Small intestine (tissue), 7 donors: ENCODE data around the gene TTC23. TPM values are rescaled to one million over a fixed set of nuclear protein-coding genes. Genes with fewer than 3 reads are reported as not detected.
A peak's percentile ranks its signal among the peaks of the same experiment; 100 is the strongest.

Source experiments
- DNase-seq, 2 donors: peaks; one replicate each; pipeline versions ENCODE4 v3.0.0 to v3.0.0-alpha.2; 2013
- FAIRE-seq: peaks from 2 replicates; lab custom pipeline; 2012; peaks lifted over from hg19 to GRCh38; lab: Jason Lieb, UNC
- H3K27ac ChIP-seq, 3 donors: one replicate each; pipeline ENCODE4 v1.5.1; 2013; ENCODE audit warnings: low read length in 2 of 3, mild to moderate bottlenecking in 2 of 3, control low read depth in 1 of 3, inconsistent platforms in 1 of 3, low read depth in 1 of 3, moderate library complexity in 1 of 3
- H3K27me3 ChIP-seq, 3 donors: one replicate each; pipeline ENCODE4 v1.6.1; 2013; ENCODE audit warnings: low read length in 3 of 3, inconsistent platforms in 1 of 3; ENCODE audit not compliant: control insufficient read depth in 3 of 3, insufficient read depth in 3 of 3
- H3K36me3 ChIP-seq, 3 donors: one replicate each; pipeline ENCODE4 v1.6.1; 2013; ENCODE audit warnings: low read length in 3 of 3, inconsistent platforms in 1 of 3, low read depth in 1 of 3, mild to moderate bottlenecking in 1 of 3, moderate library complexity in 1 of 3; ENCODE audit not compliant: control insufficient read depth in 3 of 3, insufficient read depth in 2 of 3
- H3K4me1 ChIP-seq, 3 donors: one replicate each; pipeline ENCODE4 v1.6.1; 2013; ENCODE audit warnings: low read length in 2 of 3, inconsistent platforms in 1 of 3, low read depth in 1 of 3, mild to moderate bottlenecking in 1 of 3, moderate library complexity in 1 of 3; ENCODE audit not compliant: control insufficient read depth in 3 of 3, insufficient read depth in 2 of 3
- H3K4me3 ChIP-seq, 3 donors: one replicate each; pipeline ENCODE4 v1.5.1; 2013; ENCODE audit warnings: low read length in 3 of 3, control low read depth in 1 of 3, inconsistent platforms in 1 of 3, low read depth in 1 of 3, mild to moderate bottlenecking in 1 of 3, moderate library complexity in 1 of 3
- H3K9me3 ChIP-seq, 2 donors: one replicate each; pipeline ENCODE4 v1.6.1; 2013; ENCODE audit warnings: low read depth in 1 of 2, low read length in 1 of 2; ENCODE audit not compliant: control insufficient read depth in 2 of 2, insufficient read depth in 1 of 2
- WGBS, 3 donors: extraction: QIAGEN DNeasy Blood & Tissue Kit; methylation state at CpG; one replicate each; pipeline ENCODE4 v1.1.7; 2013; 5-methylcytosine and 5-hydroxymethylcytosine counted together
- polyA plus RNA-seq, 4 donors: library from polyadenylated mRNA; stranded (reverse) in 3 of 4; unstranded in 1 of 4; fragments of 200-250 nt in 3 of 4; fragments of 120-200 nt in 1 of 4; gene quantifications; one replicate each; pipeline versions ENCODE4 v1.2.1 to v1.2.3, GENCODE V29; 2013
- donor health status: healthy with polysubstance abuse.
- donor health status: control.
- donor health status: control.
- donor health status: Bipolar disorder and iron deficiency.
- donor health status: healthy.

Gene TTC23
- polyA plus RNA-seq, 4 donors = 3.6 to 17.2 (median 6.3) TPM

DNA sequence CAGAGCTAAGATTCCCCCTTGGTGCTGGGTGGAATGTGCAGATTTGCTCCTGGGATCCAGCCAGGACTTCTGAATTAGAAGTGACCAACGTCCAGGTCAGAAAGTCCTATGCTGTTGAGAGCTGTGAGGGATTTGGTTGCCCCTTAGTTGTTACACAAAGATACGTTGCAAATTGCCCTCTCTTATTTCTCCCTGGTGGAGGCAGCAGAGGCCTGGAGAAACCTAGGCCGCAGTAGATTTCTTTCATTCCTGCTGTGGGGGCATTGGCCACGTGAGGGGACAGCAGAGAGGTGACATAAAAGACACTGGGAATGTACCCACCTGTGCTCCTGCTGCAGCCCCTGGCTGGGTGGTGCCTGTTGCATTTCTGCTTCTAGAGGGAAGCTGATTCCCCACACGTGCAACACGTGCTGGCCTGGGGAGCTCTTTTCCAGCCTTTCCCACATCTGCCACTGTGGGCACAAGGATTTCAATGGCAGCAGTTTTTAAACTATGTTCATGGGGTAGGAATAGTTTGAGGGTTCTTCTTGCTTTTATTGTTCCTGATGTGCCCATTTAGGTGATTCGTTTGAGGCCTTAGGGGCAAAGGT lies 78.8 kb downstream of the TTC23 start:
- Histone ChIP-seq H3K36me3 (peaks cover 0 to 64% (median 2%) of the 10 kb centered on the region in 3 donors), H3K27me3 (no peaks in the 10 kb centered on the region), H3K27ac (peak overlapping the region in 2 of 3 donors; percentile 5 to 62), H3K4me3 (no peak overlapping the region), H3K4me1 (no peaks in the 10 kb centered on the region), H3K9me3 (no peaks in the 10 kb centered on the region)
- FAIRE-seq = no peak
- DNase-seq = no peak
- 70 to 79% (median 76%) methylated on average over 7 of the region's 7 CpGs for WGBS, 3 donors

DNA sequence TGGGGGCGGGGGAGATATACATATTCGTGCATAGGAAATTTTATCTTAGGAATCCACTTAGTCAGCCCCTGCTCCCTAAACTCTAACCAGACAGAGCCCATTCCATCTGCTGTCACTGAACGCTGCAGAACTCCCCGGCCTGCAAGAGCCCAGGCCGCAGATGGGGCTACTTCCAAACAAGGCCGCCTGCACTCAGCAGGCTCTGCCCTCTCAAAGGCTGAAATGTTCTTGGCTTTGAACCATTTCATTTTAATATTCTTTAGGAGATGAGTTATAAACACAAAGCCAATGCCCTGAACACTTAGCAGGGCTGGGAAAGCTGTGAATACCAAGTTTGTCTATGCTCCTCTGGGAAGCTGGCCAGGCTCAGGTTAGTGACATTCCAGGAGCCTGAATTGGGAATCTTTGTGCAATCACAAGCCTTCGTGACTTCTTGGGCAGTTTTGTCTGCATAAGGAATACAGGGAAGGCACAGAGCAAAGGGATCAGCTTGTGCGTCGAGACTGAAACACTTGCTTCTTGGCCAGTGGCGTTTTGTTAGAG lies 79.5 kb downstream of the TTC23 start:
- 71 to 87% (median 78%) methylated on average over 10 of the region's 10 CpGs for WGBS, 3 donors
- DNase-seq = no peak
- Histone ChIP-seq H3K9me3 (no peaks in the 10 kb centered on the region), H3K4me1 (no peaks in the 10 kb centered on the region), H3K36me3 (peaks cover 0 to 59% (median 2%) of the 10 kb centered on the region in 3 donors), H3K27ac (peak overlapping the region in 1 of 3 donors; percentile 60), H3K4me3 (no peak overlapping the region), H3K27me3 (no peaks in the 10 kb centered on the region)
- no peak for FAIRE-seq

DNA sequence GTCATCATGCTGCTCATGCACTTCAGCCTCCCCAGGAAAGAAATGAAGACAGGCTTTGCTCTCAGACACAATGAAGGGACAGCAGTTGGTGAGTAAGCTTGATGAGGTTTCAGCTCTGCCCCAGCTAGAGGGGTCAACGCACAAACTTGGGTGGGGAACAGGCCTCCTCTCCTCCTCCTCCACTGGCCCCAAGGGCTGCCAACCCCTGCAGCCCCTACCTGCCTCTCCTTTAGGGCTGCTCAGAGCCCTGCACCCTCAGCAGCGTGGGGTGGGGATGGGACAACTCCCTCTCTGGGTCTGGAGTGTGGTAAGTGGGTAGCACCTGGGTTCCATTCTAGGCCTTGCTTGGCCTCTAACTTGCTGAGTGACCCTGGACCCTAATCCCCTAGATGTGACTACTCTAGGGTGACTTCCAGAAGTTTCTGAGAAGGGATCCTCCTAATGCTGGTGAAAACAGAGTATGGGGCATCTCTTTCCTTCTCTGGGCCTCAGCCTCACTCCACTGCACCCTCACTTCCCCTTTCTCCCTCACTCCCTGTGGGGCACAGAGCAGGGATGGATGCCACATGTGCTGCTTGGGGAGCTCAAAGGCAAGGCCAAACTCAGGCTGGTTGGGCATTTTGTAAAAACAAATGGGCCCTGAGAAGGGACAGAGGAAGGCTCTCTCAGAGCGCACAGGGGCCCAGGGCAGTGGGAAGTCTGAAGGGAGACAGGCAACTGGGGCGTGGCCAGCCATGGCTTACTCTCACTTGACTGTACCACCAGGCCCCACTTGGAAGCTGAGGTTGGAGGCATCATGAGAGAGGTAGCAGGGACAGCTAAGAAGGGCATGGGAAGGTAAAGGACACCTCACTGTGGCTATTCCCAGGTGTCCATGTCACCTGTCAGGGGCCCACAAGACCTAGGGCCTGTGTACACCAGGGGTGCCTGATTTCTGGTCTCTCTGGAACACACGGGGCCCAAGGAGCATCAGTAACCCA lies 80.5 kb downstream of the TTC23 start:
- peak overlapping the region in 2 of 3 donors; percentile 60 to 78 for H3K27ac ChIP-seq
- H3K4me1 ChIP-seq = no peaks in the 10 kb centered on the region
- H3K27me3 ChIP-seq = no peaks in the 10 kb centered on the region
- H3K9me3 ChIP-seq = no peaks in the 10 kb centered on the region
- WGBS, 3 donors = 89 to 94% (median 91%) methylated on average over 5 of the region's 5 CpGs
- H3K36me3 ChIP-seq = peaks cover 0 to 52% (median 2%) of the 10 kb centered on the region in 3 donors
- H3K4me3 ChIP-seq = no peak overlapping the region
- no peak for FAIRE-seq
- DNase-seq = no peak

DNA sequence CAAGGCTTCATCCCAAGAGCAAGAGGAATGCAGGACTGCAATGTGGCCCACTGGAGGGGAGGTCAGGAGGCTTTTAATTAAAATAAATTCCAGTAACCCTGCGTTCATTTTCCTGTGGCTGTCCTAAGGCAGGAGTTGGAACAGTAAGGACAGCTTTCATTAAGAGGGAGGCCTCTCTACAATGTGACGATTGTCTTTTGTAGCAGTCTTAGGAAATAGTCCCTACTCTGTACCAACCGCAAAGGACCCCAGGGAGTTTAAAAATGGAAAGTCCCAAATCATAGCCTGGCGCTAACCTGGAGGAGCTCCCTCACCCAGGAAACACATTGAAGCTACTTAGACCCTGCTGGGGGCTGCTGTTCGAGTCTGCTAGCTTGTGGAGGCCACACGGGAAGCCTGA lies 81.7 kb downstream of the TTC23 start:
- DNase-seq (no peak), FAIRE-seq (no peak)
- WGBS, 3 donors = 81 to 95% (median 86%) methylated on average over 6 of the region's 6 CpGs
- H3K4me3 ChIP-seq = no peak overlapping the region
- peaks cover 0 to 48% (median 2%) of the 10 kb centered on the region in 3 donors for H3K36me3 ChIP-seq
- no peaks in the 10 kb centered on the region for H3K27me3 ChIP-seq
- no peaks in the 10 kb centered on the region for H3K4me1 ChIP-seq
- H3K27ac ChIP-seq = no peak overlapping the region
- H3K9me3 ChIP-seq = no peaks in the 10 kb centered on the region

DNA sequence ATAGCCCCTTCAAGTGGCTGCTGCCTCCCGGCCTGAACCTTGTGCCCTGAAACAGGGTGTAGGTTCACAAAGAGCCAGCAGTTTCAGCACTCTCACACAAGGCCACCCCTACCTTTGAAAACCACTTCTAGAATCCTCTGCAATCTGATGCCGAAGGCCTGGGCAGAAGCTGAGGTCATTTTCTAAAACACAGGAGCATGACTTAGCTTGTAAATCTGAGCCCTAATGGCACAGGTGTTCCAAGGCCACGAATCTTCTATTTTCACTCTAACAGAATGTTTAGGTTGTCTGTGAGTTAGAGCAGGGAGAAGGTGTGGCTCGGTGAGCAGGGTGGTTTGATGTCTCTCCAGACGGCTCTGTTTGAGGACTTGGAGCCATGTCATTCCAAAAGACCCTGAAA lies 82.2 kb downstream of the TTC23 start:
- Histone ChIP-seq H3K27me3 (no peaks in the 10 kb centered on the region), H3K4me3 (no peak overlapping the region), H3K36me3 (peaks cover 0 to 47% (median 2%) of the 10 kb centered on the region in 3 donors), H3K9me3 (no peaks in the 10 kb centered on the region), H3K27ac (no peak overlapping the region), H3K4me1 (no peaks in the 10 kb centered on the region)
- no peak for FAIRE-seq
- no peak for DNase-seq
- WGBS, 3 donors = 78 to 85% (median 83%) methylated on average over 5 of the region's 5 CpGs

DNA sequence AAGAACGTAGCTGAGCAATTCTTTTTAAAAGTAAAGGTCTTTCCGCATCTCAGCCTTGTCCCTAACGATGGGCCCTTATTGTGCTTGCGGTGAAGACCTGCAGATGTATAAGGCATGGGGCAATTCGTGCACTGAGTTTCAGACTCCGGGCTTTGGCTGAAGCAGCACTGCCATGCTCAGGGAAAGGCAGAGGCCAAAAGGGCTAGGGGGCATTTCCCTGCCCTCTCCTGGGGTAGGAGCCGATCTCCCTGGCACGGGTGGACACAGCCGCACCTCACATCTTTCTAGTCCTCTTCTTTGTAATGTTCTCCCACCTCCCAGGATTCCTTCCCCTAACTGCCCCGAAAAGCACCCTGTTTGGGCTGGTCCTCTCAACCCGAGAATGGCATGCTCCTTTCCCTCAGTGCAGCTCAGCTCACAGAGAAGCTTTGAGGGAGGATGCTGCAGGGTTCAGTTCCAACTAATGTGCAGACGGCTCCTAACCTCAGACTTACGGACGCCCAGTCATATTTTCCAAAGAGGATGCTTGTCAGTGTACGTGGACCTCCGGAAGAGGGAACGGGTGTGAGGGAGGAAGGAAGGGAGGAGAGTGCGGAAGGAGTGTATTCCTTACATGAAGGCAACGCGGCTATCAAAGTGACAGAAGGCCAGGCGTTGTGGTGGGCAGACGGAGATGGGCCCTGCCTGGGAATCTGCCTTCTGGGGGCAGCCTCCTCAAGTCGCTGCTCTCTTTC lies 83.3 kb downstream of the TTC23 start:
- Histone ChIP-seq H3K9me3 (no peaks in the 10 kb centered on the region), H3K27ac (no peak overlapping the region), H3K4me3 (no peak overlapping the region), H3K4me1 (no peaks in the 10 kb centered on the region), H3K36me3 (peaks cover 0 to 45% (median 0%) of the 10 kb centered on the region in 3 donors), H3K27me3 (no peaks in the 10 kb centered on the region)
- FAIRE-seq = no peak
- no peak for DNase-seq
- 87 to 90% (median 90%) methylated on average over 23 of the region's 23 CpGs for WGBS, 3 donors

DNA sequence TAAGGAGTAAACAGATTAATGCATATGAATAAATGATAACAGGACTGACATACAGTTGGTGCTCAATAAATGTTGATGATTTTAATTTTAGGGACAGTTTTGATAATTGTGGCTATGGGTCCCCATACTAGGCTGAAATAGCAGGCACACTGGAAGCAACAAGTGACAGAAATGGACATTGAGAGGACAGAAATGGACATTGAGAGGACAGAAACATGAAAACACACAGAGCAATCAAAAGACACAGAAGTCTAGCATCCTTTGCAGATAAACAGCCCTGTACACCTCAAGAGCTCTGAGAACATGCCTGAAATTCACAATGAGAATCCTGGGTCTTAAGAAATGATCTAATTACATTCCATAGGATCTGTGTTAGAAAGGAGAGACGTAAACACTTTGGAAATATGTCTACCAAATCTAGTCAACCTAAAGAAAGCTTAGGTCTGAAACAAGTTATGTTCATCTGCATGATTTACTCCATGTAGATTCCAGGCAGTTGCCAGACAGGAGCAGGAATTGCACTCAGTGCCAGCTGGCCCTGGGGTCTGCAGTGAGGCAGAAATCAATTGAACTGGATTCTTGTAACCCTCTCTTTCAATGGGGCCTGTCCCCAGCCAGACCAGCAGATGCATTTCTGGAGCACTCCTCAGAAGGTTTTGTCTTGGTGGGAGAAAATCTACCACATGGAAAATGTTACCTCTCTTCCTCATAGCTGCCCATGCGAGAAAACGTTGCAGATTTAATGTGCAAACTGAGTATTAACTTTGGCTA lies 84.2 kb downstream of the TTC23 start:
- H3K27me3 ChIP-seq = no peaks in the 10 kb centered on the region
- H3K9me3 ChIP-seq = no peaks in the 10 kb centered on the region
- no peaks in the 10 kb centered on the region for H3K4me1 ChIP-seq
- 83 to 92% (median 90%) methylated on average over 3 of the region's 3 CpGs for WGBS, 3 donors
- H3K4me3 ChIP-seq = no peak overlapping the region
- H3K27ac ChIP-seq = no peak overlapping the region
- no peak for DNase-seq
- FAIRE-seq = no peak
- peaks cover 0 to 36% (median 0%) of the 10 kb centered on the region in 3 donors for H3K36me3 ChIP-seq
